Muscle layer of colon (tissue), 2 donors: ENCODE data around the gene MYO5B.

Experiments used
- H3K27ac ChIP-seq: one replicate; pipeline ENCODE4 v1.7.0; 2013; ENCODE audit warnings: low read depth, mild to moderate bottlenecking, low read length, moderate library complexity
- H3K27me3 ChIP-seq, 2 donors: one replicate each; pipeline ENCODE4 v1.7.0; 2013; ENCODE audit warnings: low read length in 2 of 2, mild to moderate bottlenecking in 2 of 2; ENCODE audit not compliant: insufficient read depth in 2 of 2, control insufficient read depth in 1 of 2
- H3K36me3 ChIP-seq: one replicate; pipeline ENCODE4 v1.7.0; 2013; ENCODE audit warnings: mild to moderate bottlenecking, low read length; ENCODE audit not compliant: insufficient read depth
- H3K4me1 ChIP-seq: one replicate; pipeline ENCODE4 v1.7.0; 2013; ENCODE audit warnings: mild to moderate bottlenecking, low read length; ENCODE audit not compliant: insufficient read depth
- H3K4me3 ChIP-seq, 2 donors: one replicate each; pipeline ENCODE4 v1.7.0; 2013; ENCODE audit warnings: low read length in 2 of 2, low read depth in 1 of 2, mild to moderate bottlenecking in 1 of 2, moderate library complexity in 1 of 2
- H3K9ac ChIP-seq: one replicate; pipeline ENCODE4 v1.7.0; 2013; ENCODE audit warnings: low read length
- H3K9me3 ChIP-seq: one replicate; pipeline ENCODE4 v1.7.0; 2013; ENCODE audit warnings: mild to moderate bottlenecking, low read length
- donor health status: abdominal sarcoma.
- donor health status: Adenocarcinoma of cecum.

The MYO5B gene

GRCh38 chr18:50199921-50200320 is 5.0 kb upstream of the MYO5B start:
- no peak overlapping the region for H3K4me3 ChIP-seq
- no peaks in the 10 kb centered on the region for H3K36me3 ChIP-seq
- no peak overlapping the region for H3K9ac ChIP-seq
- H3K9me3 ChIP-seq: no peaks in the 10 kb centered on the region
- peaks cover 15 to 25% of the 10 kb centered on the region in 2 donors for H3K27me3 ChIP-seq
- peaks cover 5% of the 10 kb centered on the region for H3K4me1 ChIP-seq
- no peak overlapping the region for H3K27ac ChIP-seq

- H3K4me1 ChIP-seq: peaks cover 5% of the 10 kb centered on the region
- H3K9ac ChIP-seq: no peak overlapping the region
- no peaks in the 10 kb centered on the region for H3K9me3 ChIP-seq
- peaks cover 15 to 27% of the 10 kb centered on the region in 2 donors for H3K27me3 ChIP-seq
- H3K27ac ChIP-seq: no peak overlapping the region
- H3K36me3 ChIP-seq: no peaks in the 10 kb centered on the region
- H3K4me3 ChIP-seq: no peak overlapping the region
These were observed 4.5 kb upstream of the MYO5B start for GRCh38 chr18:50199346-50199855.

GRCh38 chr18:50196261-50196660 is 1.3 kb upstream of the MYO5B start:
- no peak overlapping the region for H3K4me3 ChIP-seq
- peaks cover 20 to 43% of the 10 kb centered on the region in 2 donors for H3K27me3 ChIP-seq
- peaks cover 5% of the 10 kb centered on the region for H3K4me1 ChIP-seq
- H3K9ac ChIP-seq: no peak overlapping the region
- H3K27ac ChIP-seq: no peak overlapping the region
- no peaks in the 10 kb centered on the region for H3K9me3 ChIP-seq
- no peaks in the 10 kb centered on the region for H3K36me3 ChIP-seq

- H3K4me1 ChIP-seq: peaks cover 5% of the 10 kb centered on the region
- no peaks in the 10 kb centered on the region for H3K9me3 ChIP-seq
- no peak overlapping the region for H3K4me3 ChIP-seq
- peaks cover 20 to 43% of the 10 kb centered on the region in 2 donors for H3K27me3 ChIP-seq
- H3K36me3 ChIP-seq: no peaks in the 10 kb centered on the region
- H3K9ac ChIP-seq: no peak overlapping the region
- no peak overlapping the region for H3K27ac ChIP-seq
These were observed 742 bp upstream of the MYO5B start for GRCh38 chr18:50195689-50196088.

- H3K36me3 ChIP-seq: no peaks in the 10 kb centered on the region
- H3K27me3 ChIP-seq: peaks cover 20 to 43% of the 10 kb centered on the region in 2 donors
- H3K9ac ChIP-seq: no peak overlapping the region
These were observed 934 bp downstream of the MYO5B start for GRCh38 chr18:50193796-50194630.

GRCh38 chr18:50192995-50193795 is 1.8 kb downstream of the MYO5B start:
- Histone ChIP-seq H3K27me3 (peaks cover 20 to 43% of the 10 kb centered on the region in 2 donors), H3K9ac (no peak overlapping the region)

More at GRCh38 chr18:50193796-50194630, 934 bp downstream of the MYO5B start:
- Histone ChIP-seq H3K27ac (no peak overlapping the region), H3K4me3 (peak overlapping the region in 1 of 2 donors; percentile 39), H3K4me1 (peaks cover 5% of the 10 kb centered on the region), H3K9me3 (no peaks in the 10 kb centered on the region)

GRCh38 chr18:50190926-50191325 is 4.0 kb downstream of the MYO5B start:
- Histone ChIP-seq H3K27ac (no peak overlapping the region), H3K4me3 (no peak overlapping the region), H3K9ac (no peak overlapping the region), H3K9me3 (no peaks in the 10 kb centered on the region), H3K4me1 (peaks cover 5% of the 10 kb centered on the region), H3K36me3 (no peaks in the 10 kb centered on the region), H3K27me3 (peaks cover 12 to 34% of the 10 kb centered on the region in 2 donors)

More at GRCh38 chr18:50192995-50193795, 1.8 kb downstream of the MYO5B start:
- H3K4me3 ChIP-seq: no peak overlapping the region
- H3K27ac ChIP-seq: no peak overlapping the region
- no peaks in the 10 kb centered on the region for H3K9me3 ChIP-seq
- H3K4me1 ChIP-seq: peaks cover 5% of the 10 kb centered on the region
- no peaks in the 10 kb centered on the region for H3K36me3 ChIP-seq

GRCh38 chr18:50190236-50190635 is 4.7 kb downstream of the MYO5B start:
- peaks cover 2% of the 10 kb centered on the region for H3K4me1 ChIP-seq
- no peaks in the 10 kb centered on the region for H3K9me3 ChIP-seq
- no peak overlapping the region for H3K27ac ChIP-seq
- H3K4me3 ChIP-seq: no peak overlapping the region
- H3K9ac ChIP-seq: no peak overlapping the region
- H3K36me3 ChIP-seq: no peaks in the 10 kb centered on the region
- peaks cover 5 to 27% of the 10 kb centered on the region in 2 donors for H3K27me3 ChIP-seq

GRCh38 chr18:50189160-50189559 is 5.8 kb downstream of the MYO5B start:
- H3K4me3 ChIP-seq: no peak overlapping the region
- H3K27ac ChIP-seq: no peak overlapping the region
- no peaks in the 10 kb centered on the region for H3K36me3 ChIP-seq
- peaks cover 5 to 18% of the 10 kb centered on the region in 2 donors for H3K27me3 ChIP-seq
- H3K4me1 ChIP-seq: no peaks in the 10 kb centered on the region
- H3K9ac ChIP-seq: no peak overlapping the region
- H3K9me3 ChIP-seq: no peaks in the 10 kb centered on the region

- no peaks in the 10 kb centered on the region for H3K4me1 ChIP-seq
- no peak overlapping the region for H3K9ac ChIP-seq
- H3K9me3 ChIP-seq: no peaks in the 10 kb centered on the region
- H3K27ac ChIP-seq: no peak overlapping the region
- no peaks in the 10 kb centered on the region for H3K36me3 ChIP-seq
- peaks cover 5 to 13% of the 10 kb centered on the region in 2 donors for H3K27me3 ChIP-seq
- no peak overlapping the region for H3K4me3 ChIP-seq
These were observed 6.3 kb downstream of the MYO5B start for GRCh38 chr18:50188652-50189051.

- Histone ChIP-seq H3K9ac (no peak overlapping the region), H3K4me3 (no peak overlapping the region), H3K9me3 (no peaks in the 10 kb centered on the region), H3K27ac (no peak overlapping the region), H3K36me3 (no peaks in the 10 kb centered on the region), H3K27me3 (peaks cover 0 to 3% of the 10 kb centered on the region in 2 donors), H3K4me1 (no peaks in the 10 kb centered on the region)
These were observed 7.3 kb downstream of the MYO5B start for GRCh38 chr18:50187659-50188058.
